ENCODE data around the gene HHAT.

The HHAT gene

GRCh38 chr1:210600421-210601159 is 271.9 kb downstream of the HHAT start:
- no peak for DNase-seq (ENCODE audit: low read depth)

DNA sequence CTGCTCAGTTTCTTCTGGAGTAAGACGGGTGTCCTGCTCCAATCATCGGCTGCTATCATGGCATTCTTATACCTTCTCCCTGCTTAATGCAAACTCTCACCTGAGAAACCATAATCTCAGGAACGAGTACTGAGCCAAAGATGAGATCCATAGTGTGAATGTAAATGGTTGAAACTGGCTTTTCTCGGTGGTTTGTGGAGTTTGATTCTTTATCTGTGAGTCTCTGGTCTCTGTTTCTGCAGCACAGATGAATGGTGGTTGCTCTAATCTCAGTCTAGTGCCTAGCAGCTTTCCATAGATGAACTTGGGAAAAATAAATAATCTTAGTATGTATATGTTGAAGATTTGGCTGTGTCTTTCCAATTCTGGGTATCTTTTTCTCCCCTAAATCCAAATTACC is 274.4 kb downstream of the HHAT start:
- DNase-seq (ENCODE audit: low read depth), result no peak

GRCh38 chr1:210605099-210605498 is 276.4 kb downstream of the HHAT start:
- no peak for DNase-seq (ENCODE audit: low read depth)

- no peak for DNase-seq (ENCODE audit: low read depth)
Measured at GRCh38 chr1:210607361-210607760, 278.7 kb downstream of the HHAT start.

GRCh38 chr1:210608767-210609166 is 280.1 kb downstream of the HHAT start:
- DNase-seq (ENCODE audit: low read depth), result no peak

DNA sequence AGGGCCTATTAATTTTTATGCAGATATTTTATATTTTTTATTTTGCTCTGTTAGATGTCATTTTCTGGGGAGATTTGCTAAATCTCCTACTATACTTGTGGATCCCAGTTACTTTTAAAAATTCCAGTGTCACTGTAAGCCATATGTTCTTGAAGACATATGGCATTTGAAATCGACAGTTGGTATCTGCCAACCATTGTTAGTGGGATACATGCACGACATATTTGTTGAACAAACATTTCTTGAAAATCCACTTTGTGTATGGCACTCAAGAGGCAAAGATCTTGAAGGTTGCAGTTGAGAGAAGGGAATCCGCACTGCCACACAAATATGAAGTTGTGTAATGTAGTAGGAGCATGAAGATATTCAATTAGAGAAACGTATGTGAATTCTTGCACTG is 287.7 kb downstream of the HHAT start:
- DNase-seq (ENCODE audit: low read depth), result no peak

GRCh38 chr1:210617293-210617692 is 288.6 kb downstream of the HHAT start:
- DNase-seq (ENCODE audit: low read depth), result no peak

DNA sequence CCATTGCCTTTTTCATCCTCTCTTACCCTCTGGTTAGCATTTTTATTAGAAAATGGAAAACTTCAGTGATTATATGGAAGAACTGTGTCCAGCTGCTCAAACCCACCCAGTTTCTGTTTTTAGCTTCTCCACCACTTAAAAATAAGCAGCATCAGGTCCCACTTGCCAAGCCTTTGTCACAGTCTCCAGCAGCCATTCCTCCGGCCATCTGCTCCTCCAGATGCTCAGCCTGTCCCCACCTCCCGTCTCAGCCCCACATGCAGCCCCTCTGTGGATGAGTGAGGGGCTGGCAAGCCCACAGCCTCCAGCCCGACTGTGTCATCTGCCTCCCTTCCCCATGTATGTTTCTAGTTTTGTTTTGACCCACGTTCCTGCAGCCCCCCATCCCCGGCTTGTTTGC is 289.7 kb downstream of the HHAT start:
- DNase-seq (ENCODE audit: low read depth), result no peak

DNA sequence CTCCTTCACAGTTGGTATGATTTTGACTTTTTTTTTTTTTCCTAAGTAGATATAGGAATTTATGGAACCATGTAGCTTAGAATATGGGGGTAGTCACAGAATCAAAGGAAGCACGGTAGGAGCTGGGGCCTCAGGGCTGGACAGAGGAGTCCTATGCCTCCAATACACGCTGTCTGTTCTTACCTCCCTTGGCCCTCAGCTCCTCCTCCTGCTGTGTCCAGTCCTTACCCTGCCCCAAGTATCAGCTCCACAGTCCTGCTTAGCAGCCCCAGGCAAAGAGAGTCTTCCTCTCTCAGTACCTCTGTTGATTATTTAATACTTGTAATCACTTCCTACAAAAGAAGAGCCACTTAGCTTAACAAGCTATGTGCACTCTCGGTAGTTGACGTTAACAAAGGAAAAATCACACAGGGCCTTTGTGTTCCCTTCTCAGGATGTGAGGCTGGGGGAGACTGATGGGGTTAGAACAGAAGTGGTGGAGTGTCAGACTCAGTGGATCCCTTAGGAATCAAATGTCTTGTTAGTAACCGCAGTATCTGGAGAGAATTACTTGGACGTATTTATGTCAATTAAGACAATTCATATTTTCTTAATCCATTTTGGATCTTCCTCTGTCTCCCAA is 292.3 kb downstream of the HHAT start:
- DNase-seq (ENCODE audit: low read depth), result no peak

GRCh38 chr1:210621712-210622111 is 293.0 kb downstream of the HHAT start:
- DNase-seq (ENCODE audit: low read depth), result no peak

DNA sequence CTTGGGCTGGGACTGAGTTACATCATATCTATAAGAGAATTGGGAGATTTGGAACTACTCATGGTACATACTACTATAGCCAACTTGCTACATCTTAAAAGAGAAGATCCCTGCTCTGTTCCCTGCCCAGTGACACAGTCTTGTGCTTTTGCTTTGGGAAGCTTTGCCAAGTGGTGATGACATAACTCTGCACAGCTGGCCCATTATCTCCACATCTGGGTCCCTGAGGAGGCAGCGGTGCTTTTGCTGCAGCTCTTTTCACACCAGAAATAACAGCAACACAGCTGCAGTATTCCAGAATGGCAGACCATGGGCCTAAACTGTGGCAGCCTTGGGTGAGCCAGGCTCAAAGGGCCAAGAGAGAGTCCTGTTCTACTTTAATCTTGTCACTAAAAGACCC is 296.0 kb downstream of the HHAT start:
- DNase-seq (ENCODE audit: low read depth), result no peak

- DNase-seq (ENCODE audit: low read depth), result no peak
Measured at GRCh38 chr1:210625715-210626114, 297.0 kb downstream of the HHAT start.

- no peak for DNase-seq (ENCODE audit: low read depth)
Measured at GRCh38 chr1:210626341-210626740, 297.6 kb downstream of the HHAT start.

DNA sequence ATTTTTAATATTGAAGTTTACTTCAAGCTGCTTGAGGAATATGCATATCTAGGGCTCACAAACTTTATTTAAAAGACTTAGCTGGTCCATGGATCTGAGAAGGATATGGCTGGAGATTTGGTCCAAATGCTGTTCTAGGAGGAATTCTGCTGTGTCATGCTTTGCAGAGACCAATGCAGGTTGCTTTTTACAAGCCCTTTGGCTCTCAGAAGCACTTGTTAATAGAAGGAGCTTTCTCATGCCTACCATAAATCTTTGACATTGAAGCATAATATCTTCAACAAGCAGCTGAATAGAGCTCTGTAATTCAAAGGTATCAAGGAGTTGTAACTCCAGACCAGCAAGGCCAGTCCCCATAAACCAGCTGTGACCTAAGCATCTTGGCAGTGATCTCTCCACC is 299.1 kb downstream of the HHAT start:
- no peak for DNase-seq (ENCODE audit: low read depth)

- DNase-seq (ENCODE audit: low read depth), result no peak
Measured at GRCh38 chr1:210629276-210629675, 300.6 kb downstream of the HHAT start.

DNA sequence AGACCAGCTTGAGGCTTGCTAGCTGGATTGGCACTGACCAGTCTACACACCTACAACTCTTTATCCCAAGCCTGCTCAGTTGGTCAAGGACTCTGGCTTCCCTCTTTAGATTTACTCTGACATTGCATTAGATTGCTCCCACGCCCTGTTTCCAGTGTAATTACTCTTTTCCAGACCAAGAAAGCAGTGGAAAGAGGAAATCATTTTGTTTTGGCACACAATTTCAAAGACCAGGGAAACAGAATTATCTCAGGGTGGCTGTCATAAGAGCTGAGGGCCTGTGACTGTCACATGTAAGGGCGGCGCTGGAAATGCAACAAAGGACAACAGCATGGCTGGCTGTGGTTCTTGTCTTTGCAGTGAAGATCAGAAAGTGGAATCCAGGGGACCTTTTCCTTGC is 302.7 kb downstream of the HHAT start:
- no peak for DNase-seq (ENCODE audit: low read depth)

GRCh38 chr1:210633140-210633539 is 304.4 kb downstream of the HHAT start:
- no peak for DNase-seq (ENCODE audit: low read depth)

GRCh38 chr1:210633636-210634035 is 304.9 kb downstream of the HHAT start:
- DNase-seq (ENCODE audit: low read depth), result no peak

- no peak for DNase-seq (ENCODE audit: low read depth)
Measured at GRCh38 chr1:210635108-210635507, 306.4 kb downstream of the HHAT start.

DNA sequence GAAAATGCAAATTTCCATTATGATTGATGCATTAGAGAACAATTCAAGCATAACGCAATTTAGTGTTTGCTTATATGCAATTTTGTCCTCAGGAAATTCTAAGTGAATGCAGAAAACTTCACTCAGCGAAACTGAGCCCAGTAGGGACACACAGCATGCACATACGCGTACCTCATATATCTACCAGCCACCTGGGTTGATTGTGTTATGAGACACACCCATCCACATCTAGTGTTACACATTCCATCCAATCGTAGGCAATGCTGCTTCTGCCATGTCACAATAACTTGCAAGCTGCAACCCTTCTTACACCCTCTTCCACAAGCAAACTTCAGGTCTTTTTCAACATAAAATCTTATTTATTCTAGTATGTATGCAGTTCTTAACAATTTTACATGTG is 312.9 kb downstream of the HHAT start:
- no peak for DNase-seq (ENCODE audit: low read depth)

DNA sequence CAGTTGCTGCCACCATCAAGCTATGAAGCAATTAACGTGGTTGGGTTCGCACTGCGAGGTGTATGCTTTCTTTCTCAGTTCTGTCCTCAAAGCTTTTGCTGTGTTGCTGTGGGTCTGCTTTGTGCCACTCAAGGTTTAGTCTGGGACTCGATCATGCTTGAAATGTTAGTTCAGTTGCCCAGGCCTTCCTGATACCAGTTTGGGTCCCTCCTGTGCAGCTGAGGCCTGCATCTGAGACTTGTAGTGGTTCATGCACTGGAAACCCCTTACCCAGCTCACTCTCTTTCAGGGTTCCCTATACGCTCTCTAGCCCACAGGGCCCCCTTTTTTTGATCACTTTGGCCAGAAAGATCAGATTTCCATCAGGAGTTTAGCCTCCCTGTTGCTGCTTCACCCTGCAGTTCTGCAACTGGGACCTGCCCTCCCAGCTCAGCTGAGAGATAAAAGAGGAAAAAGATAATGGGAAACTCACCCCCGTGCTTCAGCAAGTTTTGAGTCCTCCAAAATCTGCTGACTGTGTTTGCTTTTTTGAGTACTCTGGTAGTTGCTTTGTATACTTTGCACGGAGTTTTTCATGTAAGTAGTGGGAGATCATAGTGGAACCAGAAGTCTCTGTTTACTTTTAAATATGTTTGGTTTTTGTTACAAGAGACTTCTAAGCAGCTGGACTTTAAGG is 317.0 kb downstream of the HHAT start:
- no peak for DNase-seq (ENCODE audit: low read depth)

DNA sequence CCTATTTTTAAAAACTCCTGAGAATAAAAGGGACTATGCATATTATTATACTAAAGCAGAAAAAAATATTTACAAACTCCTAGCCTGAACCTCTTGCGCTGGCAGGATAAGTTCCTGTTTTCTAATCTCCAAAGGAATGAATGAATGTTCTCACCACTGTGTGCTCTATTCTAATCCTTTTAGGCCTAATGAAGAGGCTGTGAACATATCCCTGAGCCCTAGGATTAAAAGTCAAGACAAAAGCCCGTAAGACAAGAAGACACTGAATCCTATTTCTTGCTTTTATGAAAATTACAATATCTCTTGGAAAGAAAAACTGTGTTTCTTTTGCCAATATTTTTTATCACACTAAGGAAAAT is 317.5 kb downstream of the HHAT start:
- no peak for DNase-seq (ENCODE audit: low read depth)

All from T-helper 22 cell (primary cell).